Small intestine (tissue), 4 donors: Measurements from ENCODE around the gene FMR1NB. TPM values are rescaled to one million over a fixed set of nuclear protein-coding genes. Genes with fewer than 3 reads are reported as not detected.

ENCODE experiments used
- polyA plus RNA-seq, 4 donors: library from polyadenylated mRNA; stranded (reverse) in 3 of 4; unstranded in 1 of 4; fragments of 200-250 nt in 3 of 4; fragments of 120-200 nt in 1 of 4; gene quantifications; one replicate each; pipeline versions ENCODE4 v1.2.1 to v1.2.3, GENCODE V29; 2013
- donor health status: healthy with polysubstance abuse.
- donor health status: Bipolar disorder and iron deficiency.
- donor health status: healthy.

FMR1NB gene
- polyA plus RNA-seq, 4 donors, result not detected

Other genes starting within 250 kb of the FMR1NB start
- 100 to 1,000 TPM in 1 of 4 donors, 10 to 100 TPM in 3; 13.5 to 106 (median 18.2) TPM for gene FMR1, start 69.4 kb upstream of the FMR1NB start, polyA plus RNA-seq